CD4-positive, alpha-beta T cell treated with Interleukin-6 at 100 ng/mL for 8 hours (primary cell): ENCODE results near the gene CEP112.
"Not testable (repeated sequence)": the region's sequence is repeated elsewhere in the genome, so short reads cannot be mapped to it uniquely, and the experiment has no call there.

Experiments
- DNase-seq: peaks from one replicate; pipeline ENCODE4 v3.0.0-alpha.2; 2020; ENCODE audit warnings: mixed read lengths, low spot score

The CEP112 gene

DNA sequence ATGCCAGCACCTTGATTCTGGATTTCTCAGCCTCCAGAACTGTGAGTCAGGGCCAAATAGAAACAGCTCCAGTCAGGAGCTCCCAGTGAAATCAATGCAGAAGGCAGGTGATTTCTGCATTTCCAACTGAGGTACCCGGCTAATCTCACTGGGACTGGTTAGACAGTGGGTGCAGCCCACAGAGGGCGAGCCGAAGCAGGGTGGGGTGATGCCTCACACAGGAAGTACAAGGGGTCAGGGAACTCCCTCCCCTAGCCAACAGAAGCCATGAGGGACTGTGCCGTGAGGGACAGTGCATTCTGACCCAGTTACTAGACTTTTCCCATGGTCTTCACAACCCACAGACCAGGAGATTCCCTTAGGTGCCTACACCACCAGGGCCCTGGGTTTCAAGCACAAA is 36.9 kb downstream of the CEP112 start:
- DNase-seq: not testable (repeated sequence)

DNA sequence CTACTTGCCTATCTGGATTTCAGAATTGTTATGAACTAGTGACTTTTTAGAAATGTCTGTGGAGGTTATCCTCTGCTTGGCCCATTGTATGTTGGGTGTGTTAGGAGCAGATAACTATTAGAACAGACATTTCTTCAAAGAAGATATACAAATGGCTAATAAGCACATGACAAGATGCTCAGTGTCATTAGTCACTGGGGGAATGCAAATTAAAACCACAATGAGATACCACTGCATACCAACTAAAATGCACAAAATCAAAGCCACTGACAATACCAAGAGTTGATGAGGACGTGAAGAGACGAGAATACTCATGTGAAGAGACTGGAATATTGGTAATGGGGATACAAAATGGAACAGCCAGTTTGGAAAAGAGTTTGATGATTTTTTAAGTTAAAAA is 39.2 kb downstream of the CEP112 start:
- no peak for DNase-seq

DNA sequence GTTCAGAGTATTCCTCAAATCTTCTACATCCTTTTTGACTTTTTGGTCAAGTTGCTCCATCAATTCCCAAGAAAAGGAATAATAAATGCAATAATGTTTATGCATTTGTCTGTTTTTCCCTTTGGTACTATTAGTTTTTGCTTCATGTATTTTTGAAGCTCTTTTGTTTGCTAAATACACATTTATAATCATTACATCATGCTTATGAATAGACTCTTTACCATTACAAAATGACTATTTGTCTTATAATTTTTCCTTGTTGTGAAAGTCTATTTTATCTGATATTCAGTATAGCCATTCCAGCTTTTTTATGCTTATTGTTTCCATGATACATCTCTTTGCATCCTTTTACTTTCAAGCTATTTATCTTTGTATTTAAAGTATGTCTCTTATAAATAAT is 41.2 kb downstream of the CEP112 start:
- DNase-seq: no peak

DNA sequence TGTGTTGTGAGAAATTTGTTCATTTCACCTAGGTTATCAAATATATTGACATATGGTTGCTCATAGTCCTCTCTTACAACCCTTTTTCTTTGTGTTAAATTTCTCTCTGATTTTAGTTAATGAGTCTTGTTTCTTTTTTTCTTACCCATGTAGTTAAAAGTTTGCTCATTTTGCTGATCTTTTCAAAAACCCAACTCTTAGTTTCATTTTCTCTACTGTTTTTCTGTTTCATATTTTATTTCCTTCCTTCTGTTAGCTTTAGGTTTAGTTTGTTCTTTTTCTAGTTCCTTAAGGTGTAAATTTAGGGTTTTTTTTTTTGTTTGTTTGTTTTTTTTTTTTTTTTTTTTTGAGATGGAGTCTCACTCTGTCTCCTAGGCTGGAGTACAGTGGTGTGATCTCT is 42.4 kb downstream of the CEP112 start:
- no peak for DNase-seq

DNA sequence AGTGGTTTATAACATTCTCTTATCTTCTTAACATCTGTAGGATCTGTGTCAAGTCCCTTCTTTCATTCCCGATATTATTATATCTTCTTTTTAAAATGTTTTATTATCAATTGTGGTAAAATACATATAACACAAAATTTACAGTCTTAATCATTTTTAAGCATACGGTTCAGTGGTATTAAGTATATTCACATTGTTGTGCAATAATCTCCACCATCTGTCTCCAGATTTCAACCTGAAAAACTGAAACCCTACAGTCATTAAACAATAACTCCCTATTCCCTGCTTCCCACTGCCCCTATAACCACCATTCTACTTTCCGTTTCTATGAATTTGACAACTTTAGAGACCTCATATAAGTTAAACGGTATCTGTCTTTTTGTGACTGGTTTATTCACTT is 45.5 kb downstream of the CEP112 start:
- no peak for DNase-seq

DNA sequence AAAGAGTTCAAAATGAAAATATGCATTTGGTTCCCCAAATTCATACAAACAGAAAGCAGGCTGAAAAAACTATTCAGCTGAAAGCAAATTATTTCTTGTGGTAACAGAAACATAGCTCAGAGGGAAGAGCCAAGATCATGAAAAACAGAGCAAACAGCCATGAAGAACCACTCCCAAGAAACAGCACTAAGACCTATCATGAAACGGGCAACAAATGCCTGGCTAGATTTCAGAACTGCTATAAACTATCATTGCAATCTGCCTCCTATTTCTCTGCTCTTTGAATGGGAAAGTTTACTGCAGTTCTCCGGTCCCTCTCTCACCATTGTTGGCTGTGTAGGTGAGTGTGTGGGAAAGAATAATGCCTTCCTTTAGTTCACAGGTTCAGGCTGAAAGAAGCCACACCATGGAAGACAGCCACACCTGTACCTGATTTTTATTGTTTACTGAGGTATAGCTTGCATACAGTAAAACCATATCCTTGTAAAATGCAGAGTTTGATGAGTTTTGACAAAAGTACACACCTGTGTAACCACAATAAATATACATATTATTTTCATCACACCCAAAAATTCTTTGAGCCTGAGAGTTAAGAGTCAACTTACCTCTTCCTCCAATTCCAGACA is 48.2 kb downstream of the CEP112 start:
- no peak for DNase-seq

DNA sequence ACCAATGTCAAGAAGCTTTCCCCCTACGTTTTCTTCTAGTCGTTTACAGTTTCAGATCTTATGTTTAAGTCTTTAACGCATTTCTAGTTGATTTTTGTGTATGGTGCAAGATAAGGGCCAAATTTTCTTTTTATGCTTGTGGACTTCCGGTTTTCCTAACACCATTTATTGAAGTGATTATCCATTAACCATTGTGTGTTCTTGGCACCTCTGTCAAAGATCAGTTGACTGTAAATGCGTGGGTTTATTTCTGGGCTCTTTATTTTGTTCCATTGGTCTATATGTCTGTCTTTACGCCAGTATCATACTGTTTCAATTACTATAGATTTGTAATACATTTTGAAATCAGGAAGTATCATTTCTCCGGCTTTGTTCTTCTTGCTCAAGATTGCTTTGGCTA is 49.5 kb downstream of the CEP112 start:
- no peak for DNase-seq

DNA sequence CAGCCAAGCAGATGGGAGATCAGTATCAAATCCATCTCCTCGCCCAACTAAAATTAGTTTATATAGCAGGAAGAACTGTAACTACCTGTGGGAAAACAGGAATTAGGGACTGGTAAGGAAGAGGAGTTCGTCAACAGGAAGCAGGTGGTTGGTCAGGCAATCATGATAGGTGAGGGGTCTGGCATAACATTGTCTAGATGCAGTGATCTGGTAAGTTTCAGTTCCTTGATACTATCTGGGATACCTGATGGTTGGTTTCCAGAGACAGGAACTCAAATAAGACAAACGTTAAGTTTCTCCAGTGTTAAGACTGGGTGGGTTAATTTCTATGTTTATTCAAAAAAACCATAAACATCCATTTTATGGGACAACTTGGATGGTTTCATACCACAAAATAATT is 53.8 kb downstream of the CEP112 start:
- no peak for DNase-seq

DNA sequence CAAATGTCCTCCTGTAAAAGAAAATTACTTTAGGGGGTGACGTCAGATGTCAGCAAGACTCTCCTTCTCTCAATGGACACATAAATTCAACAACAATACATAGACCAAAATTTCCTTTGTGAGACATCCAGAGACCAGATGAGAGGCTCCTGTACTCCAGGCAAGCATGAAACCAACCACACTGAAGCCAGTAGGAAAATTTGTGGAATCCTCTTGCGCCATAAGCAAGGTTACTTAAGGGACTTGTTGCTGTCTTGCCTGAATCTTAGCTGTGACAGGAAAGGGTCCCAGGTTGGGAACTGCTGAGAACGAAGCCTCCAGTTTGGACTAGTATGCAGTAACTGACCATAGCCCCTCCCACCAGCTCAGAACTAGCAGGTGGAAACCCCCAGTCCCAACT is 56.0 kb downstream of the CEP112 start:
- no peak for DNase-seq

DNA sequence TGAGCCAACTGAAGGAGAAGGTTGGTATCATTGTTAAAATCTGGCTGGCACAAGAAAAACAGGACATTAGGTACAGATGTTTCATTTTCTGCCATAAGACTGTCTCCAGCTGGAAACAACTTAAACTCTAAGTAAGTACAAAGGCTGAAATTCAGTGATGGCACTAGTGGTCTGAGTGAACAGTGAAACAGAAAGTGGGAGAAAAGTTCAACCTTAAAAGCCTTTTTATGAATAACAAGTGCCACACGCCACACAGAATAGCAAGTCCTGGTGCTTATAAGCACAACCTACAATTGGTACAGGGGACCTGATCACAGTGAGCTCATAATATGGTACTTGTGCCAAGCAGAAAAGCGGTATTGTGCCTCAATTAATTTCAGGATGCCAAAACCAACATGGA is 56.7 kb downstream of the CEP112 start:
- no peak for DNase-seq

DNA sequence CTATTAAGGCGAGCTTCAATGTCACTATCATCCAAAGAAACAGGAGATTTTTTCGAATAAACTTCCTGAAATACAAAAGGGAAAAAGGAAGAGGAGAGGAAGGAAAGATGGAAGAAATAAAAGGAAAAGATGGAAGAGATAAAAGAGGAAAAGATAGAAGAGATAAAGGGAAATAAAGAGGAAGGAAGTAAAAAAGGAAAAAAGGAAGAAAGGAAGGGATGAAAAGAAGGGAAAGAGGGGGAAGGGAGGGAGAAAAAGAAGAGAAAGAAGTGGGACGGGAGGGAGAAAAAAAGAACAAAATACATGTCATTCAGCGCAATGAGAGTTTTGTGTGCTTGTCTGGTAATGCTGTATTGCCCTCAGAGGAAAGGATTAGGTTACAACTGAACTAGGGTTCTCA is 62.2 kb downstream of the CEP112 start:
- DNase-seq: no peak

DNA sequence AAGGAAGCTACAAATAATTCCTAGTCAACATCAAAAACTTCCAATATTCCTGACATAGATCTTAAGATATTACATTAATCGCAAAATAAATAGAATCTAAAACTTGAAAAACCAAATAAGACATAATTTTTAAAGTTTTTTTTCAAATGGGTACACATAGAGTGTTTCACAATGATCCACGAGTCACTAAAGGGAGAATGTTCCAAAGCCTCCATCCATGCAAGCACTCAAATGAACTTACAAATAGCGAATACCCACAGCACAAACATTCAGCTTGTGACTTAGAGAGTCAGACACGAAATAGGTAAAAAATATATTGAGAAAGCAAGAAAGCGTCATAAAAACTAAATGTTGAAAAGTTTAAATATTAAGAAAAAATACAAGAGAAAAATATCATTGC is 65.7 kb downstream of the CEP112 start:
- DNase-seq: no peak

DNA sequence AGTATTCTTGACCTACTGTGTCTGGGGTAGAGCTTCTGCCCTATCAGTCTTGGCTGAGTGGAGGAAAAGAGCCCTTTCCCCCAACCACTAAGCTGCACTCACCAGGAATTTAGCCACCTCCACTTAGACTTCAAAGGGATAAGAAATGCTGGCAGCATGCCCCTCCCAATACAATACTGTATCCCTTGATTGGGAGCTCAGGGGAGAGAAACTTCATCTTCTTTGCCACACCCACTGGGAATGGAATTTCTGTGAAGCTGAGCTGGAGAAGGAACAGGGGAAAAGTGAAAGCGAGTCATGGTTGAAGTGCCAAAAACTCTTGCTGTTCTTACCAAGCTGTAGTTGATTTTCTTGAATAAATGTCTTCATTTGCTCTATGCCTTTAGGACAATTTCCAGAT is 68.8 kb downstream of the CEP112 start:
- DNase-seq: no peak

DNA sequence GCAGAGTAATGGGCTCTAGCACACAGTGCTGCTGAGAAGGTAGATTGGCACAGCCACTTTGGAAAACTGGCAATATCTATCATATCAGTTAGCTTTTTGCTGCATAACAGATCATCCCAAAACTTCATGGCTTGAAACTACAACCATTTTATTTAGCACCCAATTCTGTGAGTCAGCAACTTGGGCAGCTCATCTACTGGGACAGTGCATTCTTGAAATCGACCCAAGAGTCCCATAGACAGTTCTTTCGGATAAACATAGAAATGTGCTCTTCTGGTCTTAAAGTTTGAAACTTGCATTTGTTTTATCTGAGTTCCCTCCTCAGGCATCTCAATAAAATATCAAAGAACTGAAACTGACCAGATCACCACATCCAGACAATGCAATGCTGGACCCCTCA is 76.7 kb downstream of the CEP112 start:
- DNase-seq: no peak

DNA sequence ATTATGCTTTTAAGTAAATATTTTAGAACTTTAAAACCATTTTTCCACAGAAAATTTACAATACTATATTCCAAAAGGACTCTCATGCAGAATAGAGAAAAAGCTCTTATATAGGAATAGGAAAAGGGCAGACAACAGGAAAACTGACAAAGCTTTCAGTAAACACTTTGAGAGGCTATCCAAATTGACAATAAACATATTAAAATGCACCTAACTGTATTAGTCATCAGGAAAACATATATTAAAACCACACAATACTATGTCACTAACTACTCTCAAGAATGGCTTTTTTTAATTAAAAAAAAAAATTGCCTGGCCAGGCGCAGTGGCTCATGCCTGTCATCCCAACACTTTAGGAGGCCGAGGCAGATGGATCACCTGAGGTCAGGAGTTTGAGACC is 77.3 kb downstream of the CEP112 start:
- no peak for DNase-seq

DNA sequence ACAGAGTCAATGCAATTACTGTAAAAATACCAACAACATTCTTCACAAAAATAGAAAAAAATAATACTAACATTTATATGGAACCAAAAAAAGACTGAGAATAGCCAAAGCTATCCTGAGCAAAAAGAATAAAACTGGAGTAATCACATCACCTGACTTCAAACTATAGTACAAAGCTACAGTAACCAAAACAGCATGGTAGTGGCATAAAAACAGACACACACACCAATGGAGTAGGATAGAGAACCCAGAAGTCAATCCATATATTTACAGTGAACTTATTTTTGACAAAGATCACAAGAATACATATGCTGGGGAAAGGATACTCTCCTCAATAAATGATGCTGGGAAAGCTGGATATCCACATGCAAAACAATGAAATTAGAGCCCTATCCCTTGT is 84.2 kb downstream of the CEP112 start:
- DNase-seq: no peak

DNA sequence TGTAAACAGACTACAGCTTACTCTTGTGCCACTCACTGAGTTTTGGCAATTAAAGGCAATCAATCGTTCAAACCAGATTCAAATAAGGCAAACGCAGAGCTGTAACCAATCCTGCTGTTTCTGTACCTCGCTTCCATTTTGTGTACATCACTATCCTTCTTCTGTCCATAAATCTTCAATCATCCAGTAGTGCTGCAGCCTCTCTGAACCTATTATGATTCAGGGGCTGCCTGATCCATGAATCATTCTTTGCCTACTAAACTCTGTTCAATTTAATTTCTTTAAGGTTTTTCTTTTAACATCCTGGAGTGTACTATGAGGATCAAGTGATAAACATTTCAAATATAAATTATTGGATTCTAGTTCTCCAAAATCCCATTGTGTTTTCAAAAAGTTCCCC is 93.9 kb downstream of the CEP112 start:
- DNase-seq: no peak

DNA sequence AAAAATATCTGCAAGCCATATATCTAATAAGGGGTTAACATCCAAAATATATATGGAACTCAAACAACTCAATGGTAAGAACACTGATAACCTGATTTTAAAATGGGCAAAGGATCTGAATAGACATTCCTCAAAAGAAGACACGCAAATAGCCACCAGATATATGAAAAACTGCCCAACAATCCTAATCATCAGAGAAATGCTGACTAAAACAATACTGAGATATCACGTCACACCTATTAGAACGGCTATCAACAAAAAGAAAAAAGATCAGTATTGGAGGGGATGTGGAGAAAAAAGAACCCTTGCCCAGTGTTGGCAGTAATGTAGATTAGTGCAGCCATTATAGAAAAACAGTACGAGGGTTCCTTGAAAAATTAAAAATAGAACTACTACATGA is 97.2 kb downstream of the CEP112 start:
- DNase-seq: no peak

DNA sequence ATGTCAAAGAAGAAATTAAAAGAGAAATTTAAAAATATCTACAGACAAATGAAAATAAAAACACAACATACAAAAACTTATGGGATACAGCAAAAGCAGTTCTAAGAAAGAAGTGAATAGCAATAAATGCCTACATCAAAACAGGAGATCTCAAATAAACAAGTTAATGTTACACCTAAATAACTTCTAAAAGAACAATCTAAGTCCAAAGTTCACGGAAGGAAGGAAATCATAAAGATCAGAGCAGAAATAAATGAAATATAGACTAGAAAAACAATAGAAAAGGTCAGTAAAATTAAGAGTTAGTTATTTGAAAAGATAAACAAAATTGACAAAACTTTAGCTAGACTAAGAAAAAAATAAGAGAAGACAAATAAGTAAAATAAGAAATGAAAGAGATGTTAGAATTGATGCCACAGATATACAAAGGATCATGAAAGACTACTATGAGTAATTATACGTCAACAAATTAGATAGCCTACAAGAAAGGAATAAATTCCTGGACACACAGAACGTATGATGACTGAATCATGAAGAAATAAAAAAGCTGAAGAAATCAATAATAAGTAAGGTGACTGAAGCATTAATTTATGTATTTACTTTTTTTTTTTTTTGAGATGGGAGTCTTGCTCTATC is 100.4 kb downstream of the CEP112 start:
- DNase-seq: no peak

DNA sequence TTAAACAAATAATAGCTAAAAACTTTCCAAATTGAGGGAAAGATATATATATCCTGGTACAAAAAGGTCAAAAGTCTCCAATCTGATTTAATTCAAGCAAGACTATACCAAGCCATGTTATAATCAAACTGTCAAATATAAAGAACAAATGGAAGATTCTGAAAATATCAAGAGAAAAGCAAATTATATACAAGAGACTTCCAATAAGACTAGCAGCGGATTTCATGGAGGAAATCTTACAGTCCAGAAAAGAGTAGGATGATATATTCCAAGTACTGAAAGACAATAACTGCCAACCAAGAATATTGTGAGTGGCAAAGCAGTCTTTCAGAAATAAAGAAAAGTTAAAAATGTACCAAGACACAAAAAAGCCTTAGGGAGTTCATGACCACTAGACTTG is 102.2 kb downstream of the CEP112 start:
- no peak for DNase-seq

DNA sequence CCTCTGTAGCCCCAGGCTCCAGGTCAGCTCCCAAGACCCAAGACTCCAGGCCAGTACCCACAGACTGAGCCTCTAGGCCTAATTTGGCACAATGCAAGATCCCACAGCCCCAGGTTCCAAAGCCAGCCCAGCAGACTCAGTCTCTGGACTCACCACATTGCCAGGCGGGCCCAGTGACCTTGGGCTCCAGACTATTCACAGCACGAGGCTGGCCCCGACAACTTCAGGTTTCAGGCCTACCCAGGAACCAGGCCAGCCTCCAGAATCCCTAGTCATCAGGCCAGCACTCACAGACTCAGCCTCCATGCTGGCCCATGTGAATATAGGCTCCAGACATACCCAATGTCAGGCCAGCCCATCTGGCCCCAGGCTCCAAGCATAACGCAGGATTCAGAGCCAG is 103.8 kb downstream of the CEP112 start:
- no peak for DNase-seq

DNA sequence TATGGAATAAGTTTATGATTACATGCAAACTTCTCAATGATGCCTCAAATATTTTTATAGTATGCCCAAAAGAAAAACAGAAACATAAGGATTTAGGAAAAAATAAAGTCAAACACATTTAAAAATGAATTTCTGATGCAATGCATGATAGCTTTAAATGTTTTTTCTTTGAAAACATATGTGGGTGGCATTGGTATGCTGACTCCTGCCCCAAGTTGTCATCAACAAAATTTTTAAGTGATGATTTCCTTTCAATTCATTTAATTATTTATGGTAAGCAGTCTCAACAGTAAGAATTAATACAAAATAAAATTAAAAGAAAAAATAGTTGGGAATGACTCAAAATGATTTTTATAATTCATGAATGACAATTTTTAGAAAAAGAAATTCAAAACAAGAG is 104.9 kb downstream of the CEP112 start:
- no peak for DNase-seq

DNA sequence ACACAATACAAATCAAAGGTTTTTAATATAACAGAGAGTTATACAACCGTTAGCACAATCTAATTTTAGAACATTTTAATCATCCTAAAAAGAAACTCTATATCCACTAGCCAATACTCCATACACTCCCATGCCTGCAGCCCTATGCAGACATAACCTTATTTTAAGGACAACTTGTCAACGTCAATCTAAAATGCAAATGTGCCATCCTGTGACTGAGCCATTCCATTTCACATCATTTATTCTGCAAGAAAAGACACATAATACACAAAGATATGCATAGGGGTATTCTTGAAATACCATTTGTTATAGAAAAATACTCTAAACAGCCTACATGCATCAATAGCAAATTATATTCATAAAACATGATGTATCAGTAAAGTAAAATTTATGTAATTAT is 106.7 kb downstream of the CEP112 start:
- no peak for DNase-seq

DNA sequence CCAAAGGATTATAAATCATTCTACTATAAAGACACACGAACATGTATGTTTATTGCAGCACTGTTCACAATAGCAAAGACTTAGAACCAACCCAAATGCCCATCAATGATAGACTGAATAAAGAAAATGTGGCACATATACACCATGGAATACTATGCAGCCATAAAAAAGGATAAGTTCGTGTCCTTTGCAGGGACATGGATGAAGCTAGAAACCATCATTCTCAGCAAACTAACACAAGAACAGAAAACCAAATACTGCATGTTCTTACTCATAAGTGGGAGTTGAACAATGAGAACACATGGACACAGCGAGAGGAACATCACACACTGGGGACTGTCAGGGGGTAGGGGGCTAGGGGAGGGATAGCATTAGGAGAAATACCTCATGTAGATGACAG is 111.3 kb downstream of the CEP112 start:
- DNase-seq: not testable (repeated sequence)
